K562 (cell line): ENCODE data around the gene OR2B6. TPM values are rescaled to one million over a fixed set of nuclear protein-coding genes. Genes with fewer than 3 reads are reported as not detected.

Experiments used
- GABPB1 ChIP-seq: sonication (generic); formaldehyde crosslinking; IDR thresholded peaks from 2 replicates; pipeline ENCODE4 v1.8.0; 2022; ENCODE audit warnings: mild to moderate bottlenecking, missing genetic modification reagents
- MEF2A ChIP-seq: IDR thresholded peaks from 2 replicates; pipeline ENCODE4 v1.6.1; 2011; ENCODE audit warnings: low read depth, mild to moderate bottlenecking, low read length, moderate library complexity; ENCODE audit not compliant: control insufficient read depth
- MTA1 ChIP-seq: fragments of 450-650 bp; IDR thresholded peaks from 2 replicates; pipeline ENCODE4 v1.6.1; 2017; ENCODE audit warnings: borderline replicate concordance
- NBN ChIP-seq: fragments of 450-650 bp; IDR thresholded peaks from 2 replicates; pipeline ENCODE4 v1.6.1; 2016; ENCODE audit warnings: low read depth, mild to moderate bottlenecking
- NEUROD1 ChIP-seq: fragments of 150-350 bp; IDR thresholded peaks from 2 replicates; pipeline ENCODE4 v1.6.1; 2014; ENCODE audit warnings: borderline replicate concordance, low read length, low read depth; ENCODE audit not compliant: partially characterized antibody
- NUFIP1 ChIP-seq: fragments of 450-650 bp; IDR thresholded peaks from 2 replicates; pipeline ENCODE4 v1.6.1; 2018; ENCODE audit not compliant: partially characterized antibody
- RAD21 ChIP-seq, 2 experiments: fragments of 250-450 bp in 1 of 2; fragments of 450-650 bp in 1 of 2; sonication (Bioruptor Pico) in 1 of 2; formaldehyde crosslinking in 1 of 2; IDR thresholded peaks in 1 of 2; conservative IDR thresholded peaks in 1 of 2; 2 replicates each; pipeline versions ENCODE4 v1.4.0 to v1.8.0; 2020 to 2022; ENCODE audit warnings: mild to moderate bottlenecking in 2 of 2, moderate library complexity in 1 of 2
- ZNF584 ChIP-seq: fragments of 200-800 bp; sonication (Bioruptor generic); IDR thresholded peaks from 2 replicates; pipeline ENCODE4 v1.6.1; 2016; ENCODE audit warnings: low read depth, mild to moderate bottlenecking, missing genetic modification characterization, missing compliant biosample characterization
- polyA plus RNA-seq, 8 experiments: library from polyadenylated mRNA; depleted of rRNA in 4 of 8; stranded (reverse) in 5 of 8; unstranded in 3 of 8; fragments of >200 nt; fragmentation: Nextera tagmentation in 2 of 8; fragmentation: Illumina TruSeq in 1 of 8; extraction: Ambion mirVana in 2 of 8; extraction: Trizol in 1 of 8; gene quantifications; 2 replicates each; pipeline versions ENCODE4 v1.2.1 to v1.2.3, GENCODE V29; 2011 to 2014; ENCODE audit warnings: inconsistent platforms in 1 of 8, missing spikeins in 1 of 8
- total RNA-seq, 7 experiments: library from RNA; depleted of rRNA in 6 of 7; stranded (reverse); fragments of >200 nt in 6 of 7; fragmentation: Illumina TruSeq in 2 of 7; extraction: Trizol in 2 of 7; gene quantifications; 2 replicates each; pipeline versions ENCODE4 v1.2.1 to v1.2.3, GENCODE V29; 2011 to 2021; ENCODE audit warnings: low replicate concordance in 1 of 7
- TF ChIP-seq, protein P1 (sequence below): sonication (generic); formaldehyde crosslinking; IDR thresholded peaks from 2 replicates; pipeline ENCODE4 v1.8.0; 2022; ENCODE audit warnings: mild to moderate bottlenecking, low read depth, missing genetic modification reagents
- TF ChIP-seq, protein P2 (sequence below), 3 experiments: fragments of 200-800 bp in 1 of 3; fragments of 250-450 bp in 1 of 3; fragments of 450-650 bp in 1 of 3; sonication (Bioruptor Pico) in 1 of 3; sonication (Bioruptor generic) in 1 of 3; formaldehyde crosslinking in 1 of 3; IDR thresholded peaks; 2 replicates each; pipeline versions ENCODE4 v1.6.1 to v1.8.0; 2016 to 2022; ENCODE audit warnings: mild to moderate bottlenecking in 2 of 3, missing genetic modification characterization in 2 of 3, missing compliant biosample characterization in 1 of 3, moderate library complexity in 1 of 3
- TF ChIP-seq, protein P3 (sequence below): fragments of 250-450 bp; sonication (Bioruptor Pico); IDR thresholded peaks from 2 replicates; pipeline ENCODE4 v1.8.0; 2021; ENCODE audit warnings: borderline replicate concordance, mild to moderate bottlenecking, moderate library complexity; ENCODE audit not compliant: poor library complexity, severe bottlenecking
- TF ChIP-seq, protein P4 (sequence below): fragments of 450-650 bp; IDR thresholded peaks from 2 replicates; pipeline ENCODE4 v1.6.1; 2016; ENCODE audit warnings: borderline replicate concordance
- TF ChIP-seq, protein P5 (sequence below): sonication (generic); formaldehyde crosslinking; IDR thresholded peaks from 2 replicates; pipeline ENCODE4 v1.8.1; 2023; ENCODE audit warnings: mild to moderate bottlenecking, missing genetic modification reagents
- TF ChIP-seq, protein P6 (sequence below): fragments of 200-800 bp; sonication (Bioruptor generic); IDR thresholded peaks from 2 replicates; pipeline ENCODE4 v1.6.1; 2017; ENCODE audit warnings: missing genetic modification characterization, missing compliant biosample characterization

The OR2B6 gene
- total and polyA plus RNA-seq, 9 of the 15 experiments (the other 6 are each of a cell fraction or from before 2014, with no cell fraction given) = 1.9 to 18.7 (median 4.4) TPM

DNA sequence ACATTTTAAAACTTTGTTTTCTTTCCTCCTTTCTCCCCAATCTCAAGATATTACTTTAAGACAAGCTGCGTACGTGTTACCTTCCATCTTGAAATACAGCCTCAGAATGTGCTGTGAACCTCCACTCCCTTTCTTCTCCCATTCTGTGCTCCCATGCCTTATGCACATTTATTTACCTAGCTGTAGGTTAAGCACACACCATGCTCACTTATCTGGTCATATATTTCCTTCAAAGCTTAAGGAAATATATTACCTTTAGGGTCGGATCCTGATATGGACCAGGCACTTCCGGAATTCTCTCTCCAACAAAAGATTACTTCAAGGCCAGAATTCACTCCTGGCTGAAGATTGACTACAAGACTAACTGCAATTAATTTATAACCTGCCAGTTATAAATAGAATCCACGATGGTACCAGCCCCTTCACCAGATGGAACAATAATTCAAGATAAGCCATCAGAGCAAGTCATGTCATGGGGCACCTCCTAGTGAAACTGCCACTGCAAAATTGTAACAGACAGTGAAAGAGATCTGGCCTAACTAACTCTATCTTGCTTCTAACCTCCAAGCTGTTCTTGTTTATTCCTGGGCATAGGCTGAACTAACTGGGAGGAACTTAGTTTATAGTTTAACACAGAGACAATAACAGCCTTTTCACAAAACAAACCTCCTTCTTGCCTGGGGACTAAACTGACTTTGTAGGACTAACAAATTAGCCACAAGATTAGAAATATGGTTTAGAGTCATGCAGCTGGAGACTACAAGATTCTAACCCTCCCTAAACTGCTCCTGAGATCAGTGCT is 47.5 kb downstream of the OR2B6 start (continued):
- peak; percentile 82; the same call in 1 of the 2 replicates for TF ChIP-seq ZNF584 (CRISPR knock-in tag)
- TF ChIP-seq, protein P1, sequence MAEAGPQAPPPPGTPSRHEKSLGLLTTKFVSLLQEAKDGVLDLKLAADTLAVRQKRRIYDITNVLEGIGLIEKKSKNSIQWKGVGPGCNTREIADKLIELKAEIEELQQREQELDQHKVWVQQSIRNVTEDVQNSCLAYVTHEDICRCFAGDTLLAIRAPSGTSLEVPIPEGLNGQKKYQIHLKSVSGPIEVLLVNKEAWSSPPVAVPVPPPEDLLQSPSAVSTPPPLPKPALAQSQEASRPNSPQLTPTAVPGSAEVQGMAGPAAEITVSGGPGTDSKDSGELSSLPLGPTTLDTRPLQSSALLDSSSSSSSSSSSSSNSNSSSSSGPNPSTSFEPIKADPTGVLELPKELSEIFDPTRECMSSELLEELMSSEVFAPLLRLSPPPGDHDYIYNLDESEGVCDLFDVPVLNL (CRISPR knock-in tag) = no peak
- TF ChIP-seq, protein P2, sequence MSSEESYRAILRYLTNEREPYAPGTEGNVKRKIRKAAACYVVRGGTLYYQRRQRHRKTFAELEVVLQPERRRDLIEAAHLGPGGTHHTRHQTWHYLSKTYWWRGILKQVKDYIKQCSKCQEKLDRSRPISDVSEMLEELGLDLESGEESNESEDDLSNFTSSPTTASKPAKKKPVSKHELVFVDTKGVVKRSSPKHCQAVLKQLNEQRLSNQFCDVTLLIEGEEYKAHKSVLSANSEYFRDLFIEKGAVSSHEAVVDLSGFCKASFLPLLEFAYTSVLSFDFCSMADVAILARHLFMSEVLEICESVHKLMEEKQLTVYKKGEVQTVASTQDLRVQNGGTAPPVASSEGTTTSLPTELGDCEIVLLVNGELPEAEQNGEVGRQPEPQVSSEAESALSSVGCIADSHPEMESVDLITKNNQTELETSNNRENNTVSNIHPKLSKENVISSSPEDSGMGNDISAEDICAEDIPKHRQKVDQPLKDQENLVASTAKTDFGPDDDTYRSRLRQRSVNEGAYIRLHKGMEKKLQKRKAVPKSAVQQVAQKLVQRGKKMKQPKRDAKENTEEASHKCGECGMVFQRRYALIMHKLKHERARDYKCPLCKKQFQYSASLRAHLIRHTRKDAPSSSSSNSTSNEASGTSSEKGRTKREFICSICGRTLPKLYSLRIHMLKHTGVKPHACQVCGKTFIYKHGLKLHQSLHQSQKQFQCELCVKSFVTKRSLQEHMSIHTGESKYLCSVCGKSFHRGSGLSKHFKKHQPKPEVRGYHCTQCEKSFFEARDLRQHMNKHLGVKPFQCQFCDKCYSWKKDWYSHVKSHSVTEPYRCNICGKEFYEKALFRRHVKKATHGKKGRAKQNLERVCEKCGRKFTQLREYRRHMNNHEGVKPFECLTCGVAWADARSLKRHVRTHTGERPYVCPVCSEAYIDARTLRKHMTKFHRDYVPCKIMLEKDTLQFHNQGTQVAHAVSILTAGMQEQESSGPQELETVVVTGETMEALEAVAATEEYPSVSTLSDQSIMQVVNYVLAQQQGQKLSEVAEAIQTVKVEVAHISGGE (CRISPR knock-in tag; IDR thresholded peaks at IDR 0.05) = 0 out of 6 replicates have a peak, but pooled peaks of 1 of the 3 experiments have one; percentile 10
- no peak for TF ChIP-seq NEUROD1
- TF ChIP-seq, protein P3, sequence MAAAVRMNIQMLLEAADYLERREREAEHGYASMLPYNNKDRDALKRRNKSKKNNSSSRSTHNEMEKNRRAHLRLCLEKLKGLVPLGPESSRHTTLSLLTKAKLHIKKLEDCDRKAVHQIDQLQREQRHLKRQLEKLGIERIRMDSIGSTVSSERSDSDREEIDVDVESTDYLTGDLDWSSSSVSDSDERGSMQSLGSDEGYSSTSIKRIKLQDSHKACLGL (CRISPR knock-in tag) = no peak
- TF ChIP-seq MEF2A = peak; percentile 60; the same call in 1 of the 2 replicates
- TF ChIP-seq, protein P4, sequence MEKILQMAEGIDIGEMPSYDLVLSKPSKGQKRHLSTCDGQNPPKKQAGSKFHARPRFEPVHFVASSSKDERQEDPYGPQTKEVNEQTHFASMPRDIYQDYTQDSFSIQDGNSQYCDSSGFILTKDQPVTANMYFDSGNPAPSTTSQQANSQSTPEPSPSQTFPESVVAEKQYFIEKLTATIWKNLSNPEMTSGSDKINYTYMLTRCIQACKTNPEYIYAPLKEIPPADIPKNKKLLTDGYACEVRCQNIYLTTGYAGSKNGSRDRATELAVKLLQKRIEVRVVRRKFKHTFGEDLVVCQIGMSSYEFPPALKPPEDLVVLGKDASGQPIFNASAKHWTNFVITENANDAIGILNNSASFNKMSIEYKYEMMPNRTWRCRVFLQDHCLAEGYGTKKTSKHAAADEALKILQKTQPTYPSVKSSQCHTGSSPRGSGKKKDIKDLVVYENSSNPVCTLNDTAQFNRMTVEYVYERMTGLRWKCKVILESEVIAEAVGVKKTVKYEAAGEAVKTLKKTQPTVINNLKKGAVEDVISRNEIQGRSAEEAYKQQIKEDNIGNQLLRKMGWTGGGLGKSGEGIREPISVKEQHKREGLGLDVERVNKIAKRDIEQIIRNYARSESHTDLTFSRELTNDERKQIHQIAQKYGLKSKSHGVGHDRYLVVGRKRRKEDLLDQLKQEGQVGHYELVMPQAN = no peak
- TF ChIP-seq RAD21 (CRISPR knock-in tag; conservative IDR thresholded peaks at IDR 0.05 in 1 of 2, IDR thresholded peaks at IDR 0.05 in 1 of 2) = 0 out of 4 replicates have a peak, but pooled peaks of 1 of the 2 experiments have one; percentile 11
- TF ChIP-seq, protein P5, sequence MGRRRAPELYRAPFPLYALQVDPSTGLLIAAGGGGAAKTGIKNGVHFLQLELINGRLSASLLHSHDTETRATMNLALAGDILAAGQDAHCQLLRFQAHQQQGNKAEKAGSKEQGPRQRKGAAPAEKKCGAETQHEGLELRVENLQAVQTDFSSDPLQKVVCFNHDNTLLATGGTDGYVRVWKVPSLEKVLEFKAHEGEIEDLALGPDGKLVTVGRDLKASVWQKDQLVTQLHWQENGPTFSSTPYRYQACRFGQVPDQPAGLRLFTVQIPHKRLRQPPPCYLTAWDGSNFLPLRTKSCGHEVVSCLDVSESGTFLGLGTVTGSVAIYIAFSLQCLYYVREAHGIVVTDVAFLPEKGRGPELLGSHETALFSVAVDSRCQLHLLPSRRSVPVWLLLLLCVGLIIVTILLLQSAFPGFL (CRISPR knock-in tag) = no peak
- TF ChIP-seq NBN = no peak
- no peak for TF ChIP-seq NUFIP1
- TF ChIP-seq MTA1 = no peak
- TF ChIP-seq, protein P6, sequence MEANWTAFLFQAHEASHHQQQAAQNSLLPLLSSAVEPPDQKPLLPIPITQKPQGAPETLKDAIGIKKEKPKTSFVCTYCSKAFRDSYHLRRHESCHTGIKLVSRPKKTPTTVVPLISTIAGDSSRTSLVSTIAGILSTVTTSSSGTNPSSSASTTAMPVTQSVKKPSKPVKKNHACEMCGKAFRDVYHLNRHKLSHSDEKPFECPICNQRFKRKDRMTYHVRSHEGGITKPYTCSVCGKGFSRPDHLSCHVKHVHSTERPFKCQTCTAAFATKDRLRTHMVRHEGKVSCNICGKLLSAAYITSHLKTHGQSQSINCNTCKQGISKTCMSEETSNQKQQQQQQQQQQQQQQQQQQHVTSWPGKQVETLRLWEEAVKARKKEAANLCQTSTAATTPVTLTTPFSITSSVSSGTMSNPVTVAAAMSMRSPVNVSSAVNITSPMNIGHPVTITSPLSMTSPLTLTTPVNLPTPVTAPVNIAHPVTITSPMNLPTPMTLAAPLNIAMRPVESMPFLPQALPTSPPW = no peak
- no peak for TF ChIP-seq GABPB1 (CRISPR knock-in tag)
